Erythroblast (primary cell): Measurements from ENCODE around the gene KLHL3.

Source experiments
- GATA1 ChIP-seq: IDR thresholded peaks from 2 replicates; pipeline ENCODE4 v1.6.1; 2011; ENCODE audit warnings: low read depth, mild to moderate bottlenecking, control low read depth, low read length, moderate library complexity
- POLR2A ChIP-seq: IDR thresholded peaks from 2 replicates; pipeline ENCODE4 v1.6.1; 2011; ENCODE audit warnings: mild to moderate bottlenecking, low read length

DNA sequence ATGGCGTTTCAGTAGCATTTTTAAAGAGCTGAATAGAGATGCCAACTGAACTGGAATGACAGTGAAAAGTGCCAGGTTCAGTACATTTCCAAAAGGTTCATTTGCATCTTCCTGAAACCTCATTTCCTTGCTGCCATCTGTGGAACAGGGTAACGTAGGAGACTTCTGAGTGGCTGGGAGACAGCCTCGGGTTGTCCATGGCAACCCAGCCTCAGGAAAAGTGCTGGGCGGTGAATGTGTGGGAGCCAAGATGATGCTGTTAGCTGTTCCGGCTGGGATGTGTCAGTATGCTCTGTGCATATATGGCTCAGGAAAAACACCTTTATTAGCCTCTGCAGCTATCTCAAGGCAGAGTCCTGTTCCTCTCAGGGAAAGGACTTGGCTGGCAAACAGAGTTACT, 87.5 kb downstream of the KLHL3 start:
- TF ChIP-seq POLR2A (no peak), GATA1 (no peak)
